ENCODE data around the gene CFAP52.

Gene CFAP52

DNA sequence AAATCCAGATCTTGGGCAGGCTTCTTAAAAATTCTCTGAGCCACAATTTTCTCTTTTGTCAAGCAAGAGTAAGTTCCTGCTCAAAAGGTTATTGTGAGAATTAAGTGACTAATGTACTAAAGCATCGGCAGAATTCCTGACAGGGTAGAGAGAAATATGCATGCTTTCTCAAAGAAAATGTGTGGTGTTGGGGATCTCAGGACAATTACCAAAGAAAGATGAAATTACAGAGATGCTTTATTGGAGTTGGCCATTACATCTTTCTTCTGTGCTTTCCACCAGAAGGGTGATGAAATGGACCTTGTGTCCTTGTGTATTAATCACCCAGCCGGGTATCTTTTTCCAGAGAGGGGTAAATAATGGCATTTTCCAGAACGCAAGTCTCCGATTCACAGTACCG, 67.2 kb downstream of the CFAP52 start:
- H3K4me3 ChIP-seq (ENCODE audit: low read depth, low read length), result no peak overlapping the region
- in situ Hi-C loops (cut with HindIII; ENCODE audit: low sequenced_read_pairs), result no loop called here
- TF ChIP-seq, protein P1, sequence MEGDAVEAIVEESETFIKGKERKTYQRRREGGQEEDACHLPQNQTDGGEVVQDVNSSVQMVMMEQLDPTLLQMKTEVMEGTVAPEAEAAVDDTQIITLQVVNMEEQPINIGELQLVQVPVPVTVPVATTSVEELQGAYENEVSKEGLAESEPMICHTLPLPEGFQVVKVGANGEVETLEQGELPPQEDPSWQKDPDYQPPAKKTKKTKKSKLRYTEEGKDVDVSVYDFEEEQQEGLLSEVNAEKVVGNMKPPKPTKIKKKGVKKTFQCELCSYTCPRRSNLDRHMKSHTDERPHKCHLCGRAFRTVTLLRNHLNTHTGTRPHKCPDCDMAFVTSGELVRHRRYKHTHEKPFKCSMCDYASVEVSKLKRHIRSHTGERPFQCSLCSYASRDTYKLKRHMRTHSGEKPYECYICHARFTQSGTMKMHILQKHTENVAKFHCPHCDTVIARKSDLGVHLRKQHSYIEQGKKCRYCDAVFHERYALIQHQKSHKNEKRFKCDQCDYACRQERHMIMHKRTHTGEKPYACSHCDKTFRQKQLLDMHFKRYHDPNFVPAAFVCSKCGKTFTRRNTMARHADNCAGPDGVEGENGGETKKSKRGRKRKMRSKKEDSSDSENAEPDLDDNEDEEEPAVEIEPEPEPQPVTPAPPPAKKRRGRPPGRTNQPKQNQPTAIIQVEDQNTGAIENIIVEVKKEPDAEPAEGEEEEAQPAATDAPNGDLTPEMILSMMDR (IDR thresholded peaks at IDR 0.05; ENCODE audit: low read depth, low read length), result no peak
- DNase-seq (ENCODE audit: low read depth, low spot score), result no peak

DNA sequence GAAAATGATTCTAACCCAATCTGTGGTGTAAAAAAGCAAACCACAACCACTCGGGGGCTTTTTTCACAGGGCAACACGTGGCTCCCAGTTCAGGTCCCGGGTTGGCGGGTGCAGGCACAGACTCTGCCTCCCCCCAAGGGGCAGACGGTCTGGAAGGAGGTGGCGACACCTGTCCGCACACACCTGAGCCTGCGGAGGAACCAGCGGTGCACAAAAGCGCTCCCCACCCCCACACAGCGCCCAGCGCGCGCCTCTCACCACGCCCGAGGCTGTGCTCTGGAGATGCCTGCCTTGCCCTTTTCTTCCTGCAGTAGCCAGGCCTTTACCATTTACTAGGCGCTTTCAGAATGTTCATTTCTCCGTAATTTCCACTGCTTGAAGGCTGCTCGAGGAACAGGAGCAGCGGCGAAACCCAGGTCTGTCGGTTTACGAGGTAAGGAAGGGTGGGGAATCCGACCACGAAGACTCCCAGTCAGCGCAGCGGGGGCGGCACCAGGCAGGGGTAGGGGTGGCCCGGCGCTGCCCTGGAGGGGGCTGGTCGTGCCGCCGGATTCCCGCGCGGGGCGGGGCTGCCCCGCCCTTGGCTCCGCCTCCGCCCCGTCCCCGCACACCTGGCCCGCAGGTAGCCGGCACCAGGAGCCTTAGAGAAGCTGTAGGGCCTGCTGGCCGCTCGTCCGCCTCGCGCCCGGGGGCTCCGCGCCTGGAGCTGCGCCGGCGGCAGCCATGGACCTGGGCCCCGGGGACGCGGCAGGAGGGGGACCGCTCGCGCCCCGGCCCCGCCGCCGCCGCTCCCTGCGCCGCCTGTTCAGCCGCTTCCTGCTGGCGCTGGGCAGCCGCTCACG, 68.7 kb downstream of the CFAP52 start, which contains the start of gene USP43:
USP43 (plus strand) TSS at position 608 of the 842 bp plus-strand sequence; CDS start at position 724, 116 bp downstream.
- H3K4me3 ChIP-seq (ENCODE audit: low read depth, low read length), result peak within 1 kb of the TSS; percentile 56
- TF ChIP-seq, protein P1 (IDR thresholded peaks at IDR 0.05; ENCODE audit: low read depth, low read length), result no peak
- no peak for DNase-seq (ENCODE audit: low read depth, low spot score)
- in situ Hi-C loops (cut with HindIII; ENCODE audit: low sequenced_read_pairs), result no loop called here

DNA sequence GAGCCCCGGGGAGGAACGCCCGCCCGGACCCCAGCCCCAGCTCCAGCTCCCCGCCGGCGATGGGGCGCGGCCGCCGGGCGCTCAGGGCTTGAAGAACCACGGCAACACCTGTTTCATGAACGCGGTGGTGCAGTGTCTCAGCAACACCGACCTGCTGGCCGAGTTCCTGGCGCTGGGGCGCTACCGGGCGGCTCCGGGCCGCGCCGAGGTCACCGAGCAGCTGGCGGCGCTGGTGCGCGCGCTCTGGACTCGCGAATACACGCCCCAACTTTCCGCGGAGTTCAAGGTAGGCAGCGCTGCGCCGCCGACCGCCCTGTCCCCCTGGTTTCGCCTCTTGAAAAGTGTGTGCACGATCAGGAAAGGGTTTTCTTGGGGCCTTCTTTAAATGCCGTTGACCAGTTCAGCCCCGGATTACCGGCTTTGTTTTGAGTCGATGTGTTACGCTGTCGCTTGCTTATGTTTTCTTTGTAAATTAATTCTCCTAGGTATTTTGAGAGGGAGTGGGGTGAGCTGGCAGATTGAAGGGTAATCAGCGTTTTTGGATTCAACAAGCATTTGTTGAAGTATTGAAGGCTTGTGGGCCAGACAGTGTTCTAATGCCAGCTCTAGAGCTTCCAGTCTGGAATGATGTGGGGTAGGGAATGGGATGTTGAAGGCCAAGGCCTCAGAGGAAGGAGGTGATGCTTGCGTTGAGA, 69.6 kb downstream of the CFAP52 start:
- peak overlapping the region; percentile 56 for H3K4me3 ChIP-seq (ENCODE audit: low read depth, low read length)
- peak; percentile 36 for DNase-seq (ENCODE audit: low read depth, low spot score)
- TF ChIP-seq, protein P1 (IDR thresholded peaks at IDR 0.05; ENCODE audit: low read depth, low read length), result peak; percentile 12
- in situ Hi-C loops (cut with HindIII; ENCODE audit: low sequenced_read_pairs), result no loop called here

DNA sequence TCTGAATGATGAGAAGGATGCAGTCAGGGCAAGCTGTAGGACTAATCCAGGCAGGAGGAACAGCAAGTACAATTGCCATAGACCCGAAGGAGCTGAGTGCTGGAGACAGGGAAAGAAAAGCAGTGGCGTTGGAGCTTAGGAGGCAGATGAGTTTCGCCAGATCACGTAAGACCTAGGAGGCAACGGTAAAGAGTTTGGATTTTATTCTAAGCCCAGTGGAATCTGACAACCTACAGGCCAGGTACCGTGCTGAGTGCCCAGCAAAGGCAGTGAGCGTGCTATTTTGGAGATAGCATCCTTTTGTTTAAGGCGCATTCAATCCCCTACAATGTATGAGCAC, 70.1 kb downstream of the CFAP52 start:
- TF ChIP-seq, protein P1 (IDR thresholded peaks at IDR 0.05; ENCODE audit: low read depth, low read length), result no peak
- peak overlapping the region; percentile 56 for H3K4me3 ChIP-seq (ENCODE audit: low read depth, low read length)
- in situ Hi-C loops (cut with HindIII; ENCODE audit: low sequenced_read_pairs), result no loop called here
- peak; percentile 14 for DNase-seq (ENCODE audit: low read depth, low spot score)

DNA sequence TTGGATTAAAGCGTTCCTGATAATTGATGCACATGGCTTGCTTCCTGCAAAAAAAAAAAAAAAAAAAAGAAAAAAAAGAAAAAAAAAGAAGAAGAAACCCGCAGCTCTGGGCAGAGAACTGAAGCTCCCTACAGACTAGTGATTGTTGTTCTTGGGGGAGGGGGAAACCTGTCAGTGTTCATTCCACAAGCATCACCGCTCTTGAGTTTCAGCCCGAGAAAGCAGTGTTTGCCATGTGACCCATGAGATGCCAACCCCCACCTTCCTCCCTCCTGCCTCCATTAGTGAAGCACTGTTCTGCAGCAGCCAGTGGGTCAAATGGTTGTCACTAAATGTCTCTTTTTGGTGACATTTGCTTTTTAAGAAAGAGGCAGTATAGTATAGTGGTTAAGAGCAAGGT, 70.6 kb downstream of the CFAP52 start:
- no peak for DNase-seq (ENCODE audit: low read depth, low spot score)
- in situ Hi-C loops (cut with HindIII; ENCODE audit: low sequenced_read_pairs), result no loop called here
- TF ChIP-seq, protein P1 (IDR thresholded peaks at IDR 0.05; ENCODE audit: low read depth, low read length), result no peak
- peak overlapping the region; percentile 56 for H3K4me3 ChIP-seq (ENCODE audit: low read depth, low read length)

DNA sequence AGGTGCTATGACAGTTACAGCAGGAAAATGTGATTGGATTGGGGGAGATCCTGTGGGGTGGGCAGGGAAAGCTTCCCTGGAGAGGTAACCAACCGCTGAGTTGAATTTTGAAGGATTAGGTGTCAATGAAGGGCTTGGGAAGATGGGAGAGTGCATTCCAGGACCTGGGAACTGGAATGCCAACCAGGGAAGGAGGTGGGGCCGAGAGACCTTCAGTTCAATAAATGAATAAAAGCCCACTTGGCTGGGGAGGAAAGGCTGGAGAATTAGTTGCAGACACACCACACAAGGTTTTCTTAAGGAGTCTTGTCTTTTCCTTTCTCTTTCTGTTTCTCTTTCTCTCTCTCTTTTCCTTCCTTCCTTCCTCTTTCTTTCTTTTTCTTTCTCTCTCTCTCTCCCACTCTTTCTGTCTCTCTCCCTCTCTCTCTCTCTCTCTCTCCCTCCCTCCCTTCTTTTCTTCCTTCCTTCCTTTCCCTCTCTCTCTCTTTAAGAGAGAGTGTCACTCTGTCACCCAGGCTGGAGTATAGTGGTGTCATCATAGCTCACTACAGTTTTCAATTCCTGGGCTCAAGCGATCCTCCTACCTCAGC, 72.2 kb downstream of the CFAP52 start:
- H3K4me3 ChIP-seq (ENCODE audit: low read depth, low read length), result no peak overlapping the region
- in situ Hi-C loops (cut with HindIII; ENCODE audit: low sequenced_read_pairs), result no loop called here
- DNase-seq (ENCODE audit: low read depth, low spot score), result no peak
- TF ChIP-seq, protein P1 (IDR thresholded peaks at IDR 0.05; ENCODE audit: low read depth, low read length), result no peak
